KMS-11 (cell line): ENCODE data around the gene ZFR2.

Experiments used
- H2AFZ ChIP-seq: fragments of 200-600 bp; sonication (generic); 2 replicates; pipeline ENCODE4 v1.6.1; 2016; ENCODE audit warnings: antibody characterized with exemption, mixed run types, low read depth
- H3K27ac ChIP-seq: fragments of 200-600 bp; sonication (generic); 2 replicates; pipeline ENCODE4 v1.6.1; 2016; ENCODE audit warnings: mild to moderate bottlenecking, mixed run types
- H3K27me3 ChIP-seq: fragments of 200-600 bp; sonication (generic); 2 replicates; pipeline ENCODE4 v1.6.1; 2017; ENCODE audit warnings: mild to moderate bottlenecking, low read depth, mixed run types, moderate library complexity; ENCODE audit not compliant: insufficient read depth
- H3K36me3 ChIP-seq: fragments of 200-600 bp; sonication (generic); 2 replicates; pipeline ENCODE4 v1.6.1; 2017; ENCODE audit warnings: mild to moderate bottlenecking, mixed run types; ENCODE audit not compliant: insufficient read depth
- H3K4me1 ChIP-seq: fragments of 200-600 bp; sonication (generic); 2 replicates; pipeline ENCODE4 v1.6.1; 2016; ENCODE audit warnings: mild to moderate bottlenecking, low read depth, mixed run types; ENCODE audit not compliant: poor library complexity, severe bottlenecking
- H3K4me2 ChIP-seq: fragments of 200-600 bp; sonication (generic); 2 replicates; pipeline ENCODE4 v1.7.0; 2016; ENCODE audit warnings: mild to moderate bottlenecking, mixed run types
- H3K4me3 ChIP-seq: fragments of 200-600 bp; sonication (generic); IDR thresholded peaks from 2 replicates; pipeline ENCODE4 v1.6.1; 2017; ENCODE audit warnings: low read depth, low read length, mixed read lengths; ENCODE audit not compliant: insufficient read depth
- H3K79me2 ChIP-seq: fragments of 200-600 bp; sonication (generic); 2 replicates; pipeline ENCODE4 v1.6.1; 2016; ENCODE audit warnings: low read depth, mixed run types; ENCODE audit not compliant: insufficient read depth
- H3K9ac ChIP-seq: fragments of 200-600 bp; sonication (generic); 2 replicates; pipeline ENCODE4 v1.6.1; 2016; ENCODE audit warnings: mild to moderate bottlenecking, mixed run types
- H4K20me1 ChIP-seq: fragments of 200-600 bp; sonication (generic); 2 replicates; pipeline ENCODE4 v1.6.1; 2016; ENCODE audit warnings: mild to moderate bottlenecking, mixed run types; ENCODE audit not compliant: insufficient read depth
- TF ChIP-seq, protein P1 (sequence below): fragments of 200-600 bp; sonication (generic); conservative IDR thresholded peaks from 2 replicates; pipeline ENCODE4 v1.6.1; 2017; ENCODE audit warnings: low read depth, mild to moderate bottlenecking, antibody characterized with exemption, low read length, moderate library complexity, mixed read lengths

The ZFR2 gene

GRCh38 chr19:3849092-3849491 lies 19.7 kb downstream of the ZFR2 start:
- Histone ChIP-seq H3K4me1 (no peaks in the 10 kb centered on the region), H3K36me3 (no peaks in the 10 kb centered on the region), H4K20me1 (no peaks in the 10 kb centered on the region), H3K79me2 (no peaks in the 10 kb centered on the region), H3K4me2 (no peak overlapping the region), H3K9ac (no peak overlapping the region), H2AFZ (no peak overlapping the region), H3K4me3 (no peak overlapping the region), H3K27ac (no peak overlapping the region), H3K27me3 (peaks cover 96% of the 10 kb centered on the region)
- TF ChIP-seq, protein P1, sequence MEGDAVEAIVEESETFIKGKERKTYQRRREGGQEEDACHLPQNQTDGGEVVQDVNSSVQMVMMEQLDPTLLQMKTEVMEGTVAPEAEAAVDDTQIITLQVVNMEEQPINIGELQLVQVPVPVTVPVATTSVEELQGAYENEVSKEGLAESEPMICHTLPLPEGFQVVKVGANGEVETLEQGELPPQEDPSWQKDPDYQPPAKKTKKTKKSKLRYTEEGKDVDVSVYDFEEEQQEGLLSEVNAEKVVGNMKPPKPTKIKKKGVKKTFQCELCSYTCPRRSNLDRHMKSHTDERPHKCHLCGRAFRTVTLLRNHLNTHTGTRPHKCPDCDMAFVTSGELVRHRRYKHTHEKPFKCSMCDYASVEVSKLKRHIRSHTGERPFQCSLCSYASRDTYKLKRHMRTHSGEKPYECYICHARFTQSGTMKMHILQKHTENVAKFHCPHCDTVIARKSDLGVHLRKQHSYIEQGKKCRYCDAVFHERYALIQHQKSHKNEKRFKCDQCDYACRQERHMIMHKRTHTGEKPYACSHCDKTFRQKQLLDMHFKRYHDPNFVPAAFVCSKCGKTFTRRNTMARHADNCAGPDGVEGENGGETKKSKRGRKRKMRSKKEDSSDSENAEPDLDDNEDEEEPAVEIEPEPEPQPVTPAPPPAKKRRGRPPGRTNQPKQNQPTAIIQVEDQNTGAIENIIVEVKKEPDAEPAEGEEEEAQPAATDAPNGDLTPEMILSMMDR: peak; percentile 64

GRCh38 chr19:3844596-3844995 lies 24.2 kb downstream of the ZFR2 start:
- Histone ChIP-seq H3K79me2 (no peaks in the 10 kb centered on the region), H4K20me1 (no peaks in the 10 kb centered on the region), H2AFZ (no peak overlapping the region), H3K4me1 (no peaks in the 10 kb centered on the region), H3K36me3 (no peaks in the 10 kb centered on the region), H3K27ac (no peak overlapping the region), H3K4me2 (no peak overlapping the region), H3K4me3 (no peak overlapping the region), H3K9ac (no peak overlapping the region), H3K27me3 (peaks cover 95% of the 10 kb centered on the region)
- TF ChIP-seq, protein P1: no peak

DNA sequence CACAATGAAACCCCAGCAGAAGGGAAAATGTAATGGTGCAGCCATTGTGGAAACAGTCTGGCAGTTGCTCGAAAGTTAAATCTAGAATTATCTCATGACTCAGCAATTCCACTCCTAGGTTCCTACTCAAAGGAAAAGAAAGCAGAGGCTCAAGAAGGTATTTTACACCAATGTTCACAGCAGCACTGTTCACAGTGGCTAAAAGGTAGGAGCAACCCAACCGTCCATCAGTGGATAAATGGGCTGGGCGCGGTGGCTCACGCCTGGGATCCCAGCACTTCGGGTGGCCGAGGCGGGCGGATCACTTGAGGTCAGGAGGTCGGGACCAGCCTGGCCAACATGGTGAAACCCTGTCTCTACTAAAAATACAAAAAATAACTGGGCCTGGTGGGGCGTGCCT lies 25.9 kb downstream of the ZFR2 start:
- TF ChIP-seq, protein P1: no peak
- no peak overlapping the region for H3K4me2 ChIP-seq
- H3K36me3 ChIP-seq: no peaks in the 10 kb centered on the region
- H3K27me3 ChIP-seq: peaks cover 94% of the 10 kb centered on the region
- no peaks in the 10 kb centered on the region for H3K4me1 ChIP-seq
- H3K9ac ChIP-seq: no peak overlapping the region
- no peak overlapping the region for H3K4me3 ChIP-seq
- H3K79me2 ChIP-seq: no peaks in the 10 kb centered on the region
- H4K20me1 ChIP-seq: no peaks in the 10 kb centered on the region
- no peak overlapping the region for H2AFZ ChIP-seq
- no peak overlapping the region for H3K27ac ChIP-seq

DNA sequence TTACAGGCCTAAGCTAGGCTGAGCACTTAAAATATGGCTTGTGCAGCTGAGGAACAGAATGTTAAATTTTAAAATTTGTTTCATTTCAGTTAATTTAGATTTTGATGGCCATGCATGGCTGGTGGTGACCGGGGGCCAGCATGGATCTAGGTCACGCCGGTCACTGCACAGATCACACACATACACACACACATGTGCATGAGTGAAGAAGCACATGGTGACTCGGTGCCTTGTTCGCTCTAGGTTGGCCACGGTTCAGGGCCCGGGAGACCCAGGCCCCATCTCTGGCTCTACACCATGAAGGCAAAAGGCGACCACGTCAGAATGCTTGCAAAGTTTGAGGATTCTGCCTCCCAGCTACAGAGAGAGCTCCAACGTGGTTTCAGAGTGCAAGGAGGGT lies 28.0 kb downstream of the ZFR2 start:
- H3K36me3 ChIP-seq: no peaks in the 10 kb centered on the region
- no peak overlapping the region for H3K4me3 ChIP-seq
- no peak overlapping the region for H3K9ac ChIP-seq
- no peak overlapping the region for H2AFZ ChIP-seq
- H3K27me3 ChIP-seq: peaks cover 93% of the 10 kb centered on the region
- no peaks in the 10 kb centered on the region for H4K20me1 ChIP-seq
- TF ChIP-seq, protein P1: no peak
- no peaks in the 10 kb centered on the region for H3K4me1 ChIP-seq
- H3K27ac ChIP-seq: no peak overlapping the region
- no peaks in the 10 kb centered on the region for H3K79me2 ChIP-seq
- no peak overlapping the region for H3K4me2 ChIP-seq
